ENCODE measurements around the gene HNMT. TPM values are rescaled to one million over a fixed set of nuclear protein-coding genes. Genes with fewer than 3 reads are reported as not detected.

The HNMT gene
- total RNA-seq, 1 experiment from 2014 or later: 56.5 TPM

DNA sequence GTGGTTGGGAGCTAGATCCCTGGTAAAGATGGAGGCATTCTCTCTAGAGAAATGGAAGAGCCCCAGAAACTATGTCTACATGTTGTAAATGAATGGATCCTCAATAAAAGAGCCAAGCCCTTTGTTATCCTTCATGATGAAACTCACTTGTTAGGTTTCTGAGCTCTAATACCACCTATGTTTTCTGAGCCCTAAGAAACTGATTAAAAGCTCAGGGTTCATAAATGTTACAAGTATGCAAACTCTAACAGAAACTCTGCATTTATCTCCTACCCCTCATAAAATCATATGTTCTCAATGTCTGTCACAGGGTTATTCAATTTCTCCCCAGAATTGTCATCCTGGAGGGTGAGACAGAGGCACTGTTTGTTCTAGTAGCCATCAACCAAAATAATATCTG is 18.0 kb upstream of the HNMT start:
- no peaks in the 10 kb centered on the region for H3K36me3 Mint-ChIP-seq (ENCODE audit: insufficient read depth, unreplicated experiment)
- no peaks in the 10 kb centered on the region for H3K9me3 Mint-ChIP-seq (ENCODE audit: low read depth, unreplicated experiment)
- no peak for DNase-seq
- no peaks in the 10 kb centered on the region for H3K27me3 Mint-ChIP-seq (ENCODE audit: unreplicated experiment)
- intact Hi-C loops (cut with micrococcal nuclease; ENCODE audit: unreplicated experiment): loop anchor here (5.0 to 10.0 kb wide), 2 partner anchors 76 to 429 kb away; no protein-coding TSS in a partner anchor
- no peak overlapping the region for H3K4me3 Mint-ChIP-seq (ENCODE audit: low read depth, unreplicated experiment)
- no peak overlapping the region for H3K27ac Mint-ChIP-seq (ENCODE audit: unreplicated experiment)
- CTCF ChIA-PET: no interaction called here
- TF ChIP-seq, protein P1, sequence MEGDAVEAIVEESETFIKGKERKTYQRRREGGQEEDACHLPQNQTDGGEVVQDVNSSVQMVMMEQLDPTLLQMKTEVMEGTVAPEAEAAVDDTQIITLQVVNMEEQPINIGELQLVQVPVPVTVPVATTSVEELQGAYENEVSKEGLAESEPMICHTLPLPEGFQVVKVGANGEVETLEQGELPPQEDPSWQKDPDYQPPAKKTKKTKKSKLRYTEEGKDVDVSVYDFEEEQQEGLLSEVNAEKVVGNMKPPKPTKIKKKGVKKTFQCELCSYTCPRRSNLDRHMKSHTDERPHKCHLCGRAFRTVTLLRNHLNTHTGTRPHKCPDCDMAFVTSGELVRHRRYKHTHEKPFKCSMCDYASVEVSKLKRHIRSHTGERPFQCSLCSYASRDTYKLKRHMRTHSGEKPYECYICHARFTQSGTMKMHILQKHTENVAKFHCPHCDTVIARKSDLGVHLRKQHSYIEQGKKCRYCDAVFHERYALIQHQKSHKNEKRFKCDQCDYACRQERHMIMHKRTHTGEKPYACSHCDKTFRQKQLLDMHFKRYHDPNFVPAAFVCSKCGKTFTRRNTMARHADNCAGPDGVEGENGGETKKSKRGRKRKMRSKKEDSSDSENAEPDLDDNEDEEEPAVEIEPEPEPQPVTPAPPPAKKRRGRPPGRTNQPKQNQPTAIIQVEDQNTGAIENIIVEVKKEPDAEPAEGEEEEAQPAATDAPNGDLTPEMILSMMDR (IDR thresholded peaks at IDR 0.05; ENCODE audit: unreplicated experiment): no peak
- peaks cover 76% of the 10 kb centered on the region for H3K4me1 Mint-ChIP-seq (ENCODE audit: low read depth, unreplicated experiment)
- no TSS peak for BruUV-seq (replicated peaks)

DNA sequence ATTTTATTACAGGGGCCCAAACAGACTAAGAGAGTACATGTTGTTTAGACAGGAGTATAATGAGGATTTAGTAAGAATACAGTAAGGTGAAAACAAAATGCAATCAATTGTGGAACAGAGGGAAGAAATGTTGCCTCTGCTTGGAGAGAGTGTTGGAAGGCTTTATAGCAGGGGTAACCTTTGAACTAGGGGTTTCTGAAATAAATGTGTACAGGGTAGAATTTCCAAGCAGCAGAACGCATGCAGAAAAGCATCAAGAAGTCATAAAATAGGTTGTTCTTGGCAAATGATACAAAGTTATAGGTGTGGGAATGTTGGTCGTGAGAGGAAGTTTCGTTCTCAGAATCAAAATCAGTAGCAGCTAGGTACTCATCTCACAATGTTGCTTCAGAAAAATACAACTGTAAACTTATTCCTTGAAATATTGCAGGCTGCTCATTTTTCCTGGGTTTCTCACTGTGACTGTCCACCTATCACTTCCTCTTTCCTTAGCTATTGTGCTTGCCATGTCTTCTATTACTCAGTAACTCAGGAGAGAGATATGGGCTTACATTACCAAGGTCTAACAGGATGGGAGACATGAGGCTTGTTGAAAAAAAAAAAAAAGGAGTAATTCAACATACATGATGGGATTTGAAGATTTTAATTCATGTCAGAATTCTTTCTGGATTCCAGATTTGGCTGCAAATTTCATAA is 17.1 kb upstream of the HNMT start:
- Mint-ChIP-seq H3K4me1 (ENCODE audit: low read depth, unreplicated experiment) (peaks cover 77% of the 10 kb centered on the region), H3K9me3 (ENCODE audit: low read depth, unreplicated experiment) (no peaks in the 10 kb centered on the region), H3K4me3 (ENCODE audit: low read depth, unreplicated experiment) (no peak overlapping the region), H3K36me3 (ENCODE audit: insufficient read depth, unreplicated experiment) (no peaks in the 10 kb centered on the region), H3K27me3 (ENCODE audit: unreplicated experiment) (no peaks in the 10 kb centered on the region), H3K27ac (ENCODE audit: unreplicated experiment) (peak overlapping the region; percentile 44)
- TF ChIP-seq, protein P1 (IDR thresholded peaks at IDR 0.05; ENCODE audit: unreplicated experiment): no peak
- BruUV-seq (replicated peaks): no TSS peak
- no peak for DNase-seq
- intact Hi-C loops (cut with micrococcal nuclease; ENCODE audit: unreplicated experiment): loop anchor here (1.0 to 10.0 kb wide), 3 partner anchors 75 to 428 kb away; no protein-coding TSS in a partner anchor
- CTCF ChIA-PET: interaction anchor here (0.6 to 1.0 kb wide), 3 partner anchors 58 to 1868 kb away, joined by 3 to 4 read pairs (median 3); no protein-coding TSS in a partner anchor

DNA sequence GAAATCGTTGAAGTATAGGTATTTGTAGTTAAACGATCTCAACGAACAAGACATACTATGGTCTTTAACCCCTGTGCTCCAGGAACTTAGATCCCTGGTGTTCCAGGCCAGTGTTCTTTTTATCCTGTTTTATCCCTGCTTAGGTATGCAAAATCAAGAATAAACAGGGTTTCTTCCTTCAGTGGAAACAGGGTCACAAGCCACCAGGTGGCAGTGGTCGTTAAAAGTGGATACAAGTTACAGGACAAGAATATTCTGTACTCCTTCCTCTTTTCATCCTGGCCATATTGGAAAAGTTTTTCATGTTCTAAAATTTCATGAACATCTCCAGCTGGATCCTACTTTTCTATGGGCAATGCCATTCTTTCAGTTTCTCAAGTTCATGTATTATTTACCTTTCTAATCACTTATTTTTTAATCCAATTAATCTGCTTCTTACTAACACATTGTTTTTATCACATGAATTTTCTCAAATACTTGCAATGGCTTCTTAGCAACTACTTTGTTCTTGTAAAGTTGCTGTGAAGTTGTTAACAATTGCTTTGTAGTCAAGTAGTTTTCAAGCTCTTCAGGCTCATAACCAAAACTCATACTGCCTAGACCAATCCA is 16.4 kb upstream of the HNMT start:
- intact Hi-C loops (cut with micrococcal nuclease; ENCODE audit: unreplicated experiment): loop anchor here (1.0 to 10.0 kb wide), 3 partner anchors 74 to 427 kb away; no protein-coding TSS in a partner anchor
- Mint-ChIP-seq H3K4me3 (ENCODE audit: low read depth, unreplicated experiment) (no peak overlapping the region), H3K27ac (ENCODE audit: unreplicated experiment) (peak overlapping the region; percentile 44), H3K27me3 (ENCODE audit: unreplicated experiment) (no peaks in the 10 kb centered on the region), H3K9me3 (ENCODE audit: low read depth, unreplicated experiment) (no peaks in the 10 kb centered on the region), H3K4me1 (ENCODE audit: low read depth, unreplicated experiment) (peaks cover 77% of the 10 kb centered on the region), H3K36me3 (ENCODE audit: insufficient read depth, unreplicated experiment) (no peaks in the 10 kb centered on the region)
- CTCF ChIA-PET: interaction anchor here (0.7 to 1.0 kb wide), 2 partner anchors 879 to 1867 kb away, joined by 3 to 4 read pairs; no protein-coding TSS in a partner anchor
- no TSS peak for BruUV-seq (replicated peaks)
- peak; percentile 77 for DNase-seq
- TF ChIP-seq, protein P1 (IDR thresholded peaks at IDR 0.05; ENCODE audit: unreplicated experiment): peak; percentile 37

DNA sequence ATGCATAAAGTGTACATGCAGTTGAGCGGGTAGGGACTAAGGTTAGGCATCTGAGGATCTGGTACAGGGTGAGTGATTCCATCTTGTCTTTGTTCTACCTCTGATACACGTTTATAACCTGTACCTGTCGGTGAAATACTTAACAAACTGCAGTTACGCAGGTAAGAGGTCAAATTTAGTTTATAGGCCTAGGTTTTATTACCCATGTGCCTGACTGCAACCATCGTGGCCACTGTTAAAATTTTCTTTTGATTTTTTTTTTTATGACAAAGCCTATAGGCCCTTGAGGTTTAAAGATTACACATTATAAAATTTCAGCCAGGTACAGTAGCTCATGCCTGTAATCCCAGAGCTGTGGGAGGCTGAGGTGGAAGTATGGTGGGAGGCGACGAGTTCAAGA is 15.4 kb upstream of the HNMT start:
- no TSS peak for BruUV-seq (replicated peaks)
- DNase-seq: no peak
- TF ChIP-seq, protein P1 (IDR thresholded peaks at IDR 0.05; ENCODE audit: unreplicated experiment): no peak
- Mint-ChIP-seq H3K27ac (ENCODE audit: unreplicated experiment) (no peak overlapping the region), H3K27me3 (ENCODE audit: unreplicated experiment) (no peaks in the 10 kb centered on the region), H3K4me1 (ENCODE audit: low read depth, unreplicated experiment) (peaks cover 74% of the 10 kb centered on the region), H3K36me3 (ENCODE audit: insufficient read depth, unreplicated experiment) (no peaks in the 10 kb centered on the region), H3K4me3 (ENCODE audit: low read depth, unreplicated experiment) (no peak overlapping the region), H3K9me3 (ENCODE audit: low read depth, unreplicated experiment) (no peaks in the 10 kb centered on the region)
- CTCF ChIA-PET: interaction anchor here (0.9 kb wide), 1 partner anchor 15 kb away, joined by 6 read pairs; the partner anchor contains the start of gene HNMT
- intact Hi-C loops (cut with micrococcal nuclease; ENCODE audit: unreplicated experiment): loop anchor here (5.0 to 10.0 kb wide), 2 partner anchors 73 to 426 kb away; no protein-coding TSS in a partner anchor

All from Calu3 (cell line).